Psoas muscle (tissue), 8 donors: ENCODE measurements around the gene MISP3. TPM values are rescaled to one million over a fixed set of nuclear protein-coding genes. Genes with fewer than 3 reads are reported as not detected.
"Not testable (repeated sequence)": the region's sequence is repeated elsewhere in the genome, so short reads cannot be mapped to it uniquely, and the experiment has no call there.

Experiments used
- ATAC-seq, 4 donors: fragments of 200-7000 bp; cut with Tn5 transposase; one replicate each; pipeline ENCODE4 v1.9.1; 2020; ENCODE audit warnings: moderate library complexity in 3 of 4, mild to moderate bottlenecking in 2 of 4
- DNase-seq, 2 donors: peaks; one replicate each; pipeline ENCODE4 v3.0.0-alpha.2; 2020
- H3K27ac ChIP-seq: fragments of 200-600 bp; one replicate; pipeline ENCODE4 v1.8.0; 2022
- H3K27me3 ChIP-seq, 3 donors: fragments of 200-600 bp in 1 of 3; one replicate each; pipeline versions ENCODE4 v1.6.1 to v1.8.0; 2013 to 2022; ENCODE audit warnings: low read length in 2 of 3, mild to moderate bottlenecking in 2 of 3, moderate library complexity in 1 of 3; ENCODE audit not compliant: insufficient read depth in 3 of 3
- H3K36me3 ChIP-seq, 2 donors: fragments of 200-600 bp in 1 of 2; one replicate each; pipeline versions ENCODE4 v1.6.1 to v1.8.0; 2013 to 2022; ENCODE audit warnings: low read depth in 1 of 2, mild to moderate bottlenecking in 1 of 2, moderate library complexity in 1 of 2; ENCODE audit not compliant: insufficient read depth in 1 of 2
- H3K4me1 ChIP-seq: fragments of 200-600 bp; one replicate; pipeline ENCODE4 v1.8.0; 2022
- H3K4me3 ChIP-seq: fragments of 200-600 bp; one replicate; pipeline ENCODE4 v1.8.0; 2022; ENCODE audit warnings: mild to moderate bottlenecking
- H3K9me3 ChIP-seq: fragments of 200-600 bp; one replicate; pipeline ENCODE4 v1.8.0; 2022
- CTCF ChIP-seq: fragments of 200-600 bp; IDR thresholded peaks from one replicate; pipeline ENCODE4 v1.8.0; 2022; ENCODE audit warnings: antibody characterized with exemption
- WGBS, 3 donors: extraction: QIAGEN DNeasy Blood & Tissue Kit; methylation state at CpG; one replicate each; pipeline versions ENCODE4 v1.1.6 to v1.1.7; 2013; 5-methylcytosine and 5-hydroxymethylcytosine counted together
- intact Hi-C, 2 donors: fragments of 100-400 bp; cut with DNase I; formaldehyde crosslinking; loops; one replicate each; pipeline versions ENCODE4 v1.11.0 to v1.14.2; 2022
- polyA plus RNA-seq, 3 donors: library from polyadenylated mRNA; stranded (reverse); fragments of 200-250 nt; gene quantifications; one replicate each; pipeline ENCODE4 v1.2.3, GENCODE V29; 2013
- total RNA-seq, 4 donors: library from RNA; stranded (reverse); fragmentation: NEBNext Ultra II Directional in 2 of 4; extraction: Animal tissue kit (Norgen Biotek cat#: 25700) in 2 of 4; gene quantifications; one replicate each; pipeline versions ENCODE4 v1.2.1 to v1.2.4, GENCODE V29; 2021 to 2023
- donor health status: healthy with polysubstance abuse.
- donor health status: DM: no; HTN: no; CAD: no; lungs with moderate emphysema.
- donor health status: Bipolar disorder and iron deficiency.
- donor health status: healthy.
- donor health status: DM: yes; HTN: yes; CAD: no.
- donor health status: DM: no; HTN: no; CAD: no.
- donor health status: DM: no; HTN: no; CAD: no.
- donor health status: DM: yes; HTN: yes; CAD: no.

MISP3 gene
- total and polyA plus RNA-seq, 7 donors, result 1.8 to 15.4 (median 2.8) TPM

GRCh38 chr19:14028901-14029300 lies 43.7 kb upstream of the MISP3 start:
- H3K4me3 ChIP-seq, result no peak overlapping the region
- no peaks in the 10 kb centered on the region for H3K36me3 ChIP-seq
- no peaks in the 10 kb centered on the region for H3K9me3 ChIP-seq
- H3K4me1 ChIP-seq, result no peaks in the 10 kb centered on the region
- ATAC-seq, result no peak
- 76 to 79% (median 77%) methylated on average over 4 of the region's 4 CpGs for WGBS, 3 donors
- no peak for TF ChIP-seq CTCF
- H3K27me3 ChIP-seq, result no peaks in the 10 kb centered on the region
- DNase-seq, result no peak
- no peak overlapping the region for H3K27ac ChIP-seq
- intact Hi-C loops, result no loop called here

- WGBS, 3 donors, result 26 to 40% (median 31%) methylated on average over 14 to 20 of the region's 20 CpGs
- intact Hi-C loops, result no loop called here
- Histone ChIP-seq H3K27me3 (no peaks in the 10 kb centered on the region), H3K9me3 (no peaks in the 10 kb centered on the region), H3K4me1 (no peaks in the 10 kb centered on the region), H3K27ac (peak overlapping the region; percentile 68), H3K36me3 (no peaks in the 10 kb centered on the region), H3K4me3 (peak overlapping the region; percentile 76)
- no peak for TF ChIP-seq CTCF
- ATAC-seq, result peak in 1 of 4 donors; percentile 14
- DNase-seq, result peak in 1 of 2 donors; percentile 36
Measured at GRCh38 chr19:14030997-14031718, 41.4 kb upstream of the MISP3 start.

- intact Hi-C loops, result no loop called here
- 0 to 1% (median 0%) methylated on average over 44 to 63 of the region's 63 CpGs for WGBS, 3 donors
- peak within 1 kb of the TSS; percentile 76 for H3K4me3 ChIP-seq
- peak; percentile 47 for TF ChIP-seq CTCF
- H3K27me3 ChIP-seq, result no peaks in the 10 kb centered on the region
- ATAC-seq, result peak; percentile 74 to 89 (median 83)
- peak within 1 kb of the TSS; percentile 68 for H3K27ac ChIP-seq
- no peaks in the 10 kb centered on the region for H3K36me3 ChIP-seq
- no peaks in the 10 kb centered on the region for H3K4me1 ChIP-seq
- H3K9me3 ChIP-seq, result no peaks in the 10 kb centered on the region
- DNase-seq, result peak; percentile 56 to 77
Measured at GRCh38 chr19:14031719-14032480, 40.7 kb upstream of the MISP3 start, which contains the start of gene IL27RA. Gene IL27RA, plus strand, starts transcription at chr19:14031762. Its CDS starts 111 bp downstream, at chr19:14031873.

GRCh38 chr19:14033946-14034345 lies 38.6 kb upstream of the MISP3 start:
- no peak for DNase-seq
- no peak overlapping the region for H3K4me3 ChIP-seq
- H3K9me3 ChIP-seq, result no peaks in the 10 kb centered on the region
- no peaks in the 10 kb centered on the region for H3K36me3 ChIP-seq
- H3K4me1 ChIP-seq, result no peaks in the 10 kb centered on the region
- ATAC-seq, result no peak
- WGBS, 3 donors, result 96 to 97% (median 97%) methylated on average over 2 of the region's 2 CpGs
- H3K27me3 ChIP-seq, result no peaks in the 10 kb centered on the region
- no peak for TF ChIP-seq CTCF
- intact Hi-C loops, result no loop called here
- H3K27ac ChIP-seq, result no peak overlapping the region

- H3K27ac ChIP-seq, intact Hi-C loops, ATAC-seq, H3K27me3 ChIP-seq, H3K4me1 ChIP-seq, DNase-seq, H3K36me3 ChIP-seq, H3K4me3 ChIP-seq, H3K9me3 ChIP-seq: not testable (repeated sequence)
- 90 to 93% (median 91%) methylated on average over 12 of the region's 12 CpGs for WGBS, 3 donors
Measured at GRCh38 chr19:14035159-14035558, 37.4 kb upstream of the MISP3 start.
